ENCODE data around the gene OR5B21.

GRCh38 chr11:58504232-58504631 is 3.7 kb downstream of the OR5B21 start:
- TF ChIP-seq CTCF (IDR thresholded peaks at IDR 0.05) (no peak), POLR2A (IDR thresholded peaks at IDR 0.05) (no peak)
